CD4-positive, CD25-positive, alpha-beta regulatory T cell (primary cell): ENCODE data around the gene ZSWIM5. TPM values are rescaled to one million over a fixed set of nuclear protein-coding genes. Genes with fewer than 3 reads are reported as not detected.

Experiments
- ATAC-seq, 2 donors: fragments of 150-1000 bp; cut with Tn5 transposase; one replicate each; pipeline ENCODE4 v1.10.0; 2021; ENCODE audit warnings: low read depth in 2 of 2, moderate number of reproducible peaks in 2 of 2, moderate library complexity in 1 of 2
- DNase-seq, 3 donors: peaks; one replicate each; pipeline versions ENCODE4 v3.0.0 to v3.0.0-alpha.2; 2012 to 2022; ENCODE audit warnings: mixed read lengths in 1 of 3
- H3K27ac ChIP-seq: one replicate; pipeline ENCODE4 v1.7.0; 2013; ENCODE audit warnings: mild to moderate bottlenecking, low read length; ENCODE audit not compliant: insufficient read depth, poor library complexity, severe bottlenecking
- H3K27me3 ChIP-seq: one replicate; pipeline ENCODE4 v1.7.0; 2013; ENCODE audit warnings: low read length; ENCODE audit not compliant: control insufficient read depth, insufficient read depth
- H3K36me3 ChIP-seq: one replicate; pipeline ENCODE4 v1.7.0; 2013; ENCODE audit warnings: mild to moderate bottlenecking, low read length, moderate library complexity; ENCODE audit not compliant: control insufficient read depth, insufficient read depth
- H3K4me1 ChIP-seq: 2 replicates; pipeline ENCODE4 v1.7.0; 2013; ENCODE audit warnings: mild to moderate bottlenecking, low read length; ENCODE audit not compliant: insufficient read depth, control insufficient read depth, poor library complexity, severe bottlenecking
- H3K4me3 ChIP-seq: one replicate; pipeline ENCODE4 v1.7.0; 2013; ENCODE audit warnings: low read depth, mild to moderate bottlenecking, low read length, moderate library complexity
- H3K9me3 ChIP-seq, 2 experiments: 1 replicate in 1 of 2; 2 replicates in 1 of 2; pipeline ENCODE4 v1.7.0; 2013; ENCODE audit warnings: low read length in 2 of 2, mild to moderate bottlenecking in 1 of 2, moderate library complexity in 1 of 2; ENCODE audit not compliant: control insufficient read depth in 2 of 2
- H3K27ac Mint-ChIP-seq, 3 donors: one replicate each; pipeline ENCODE4 v1.8.0; 2020 to 2022; ENCODE audit warnings: mild to moderate bottlenecking in 3 of 3, mixed read lengths in 3 of 3, moderate library complexity in 2 of 3
- H3K27me3 Mint-ChIP-seq: one replicate; pipeline ENCODE4 v1.8.0; 2022; ENCODE audit warnings: mild to moderate bottlenecking, mixed read lengths
- H3K36me3 Mint-ChIP-seq: one replicate; pipeline ENCODE4 v1.8.0; 2020; ENCODE audit warnings: mixed read lengths
- H3K4me1 Mint-ChIP-seq, 4 donors: one replicate each; pipeline ENCODE4 v1.8.0; 2020 to 2022; ENCODE audit warnings: mixed read lengths in 4 of 4, mild to moderate bottlenecking in 1 of 4
- H3K4me3 Mint-ChIP-seq, 4 donors: one replicate each; pipeline ENCODE4 v1.8.0; 2020 to 2022; ENCODE audit warnings: mild to moderate bottlenecking in 4 of 4, mixed read lengths in 4 of 4, moderate library complexity in 3 of 4
- H3K9me3 Mint-ChIP-seq, 7 donors: one replicate each; pipeline ENCODE4 v1.8.0; 2020 to 2022; ENCODE audit warnings: mixed read lengths in 7 of 7, mild to moderate bottlenecking in 3 of 7, moderate library complexity in 2 of 7
- polyA plus RNA-seq, 4 donors: library from polyadenylated mRNA; unstranded; fragments of 300-500 nt; fragmentation: Illumina TruSeq; gene quantifications; one replicate each; pipeline ENCODE4 v1.2.3, GENCODE V29; 2021
- total RNA-seq: library from RNA; stranded (reverse); gene quantifications from one replicate; pipeline ENCODE4 v1.2.3, GENCODE V29; 2022

ZSWIM5 gene
- total and polyA plus RNA-seq, 5 donors from 2014 or later, result 0.09 to 0.23 (median 0.10) TPM; not detected in 1

- ATAC-seq (no peak), DNase-seq (no peak)
- H3K27me3 ChIP-seq, result no peaks in the 10 kb centered on the region
- H3K36me3 ChIP-seq, result no peaks in the 10 kb centered on the region
- H3K27me3 Mint-ChIP-seq, result peaks cover 13% of the 10 kb centered on the region
- peaks cover 0 to 2% (median 0%) of the 10 kb centered on the region in 4 donors for H3K4me1 Mint-ChIP-seq
- H3K36me3 Mint-ChIP-seq, result no peaks in the 10 kb centered on the region
- no peaks in the 10 kb centered on the region for H3K9me3 ChIP-seq
- H3K27ac ChIP-seq, result no peak overlapping the region
- H3K27ac Mint-ChIP-seq, result no peak overlapping the region
- H3K4me3 Mint-ChIP-seq, result no peak overlapping the region
- H3K4me3 ChIP-seq, result no peak overlapping the region
- H3K9me3 Mint-ChIP-seq, result no peaks in the 10 kb centered on the region
- H3K4me1 ChIP-seq, result no peaks in the 10 kb centered on the region
Observed at GRCh38 chr1:45038240-45038639, 168.2 kb downstream of the ZSWIM5 start.

DNA sequence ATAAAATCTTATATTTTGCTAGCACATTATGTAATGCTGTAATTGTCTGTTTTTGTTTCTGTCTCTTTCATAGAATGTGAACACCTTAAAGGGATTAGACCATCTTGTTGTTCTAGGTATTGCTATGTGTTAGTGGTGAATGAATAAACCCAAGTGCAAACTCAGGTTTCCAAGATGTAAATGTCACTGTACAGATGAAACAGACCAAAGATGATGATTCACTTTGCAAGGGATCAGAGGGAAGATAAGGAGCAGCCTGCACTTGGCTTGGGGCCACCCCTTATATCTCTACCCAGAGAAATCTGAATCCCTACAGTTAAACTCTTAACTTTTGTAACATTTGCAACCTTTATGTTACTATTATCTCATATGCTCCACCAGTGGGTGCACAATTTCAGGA lies 168.9 kb downstream of the ZSWIM5 start:
- Histone ChIP-seq H3K9me3 (no peaks in the 10 kb centered on the region), H3K4me3 (no peak overlapping the region), H3K36me3 (no peaks in the 10 kb centered on the region), H3K27ac (no peak overlapping the region), H3K27me3 (no peaks in the 10 kb centered on the region), H3K4me1 (no peaks in the 10 kb centered on the region)
- no peak for ATAC-seq
- H3K36me3 Mint-ChIP-seq, result no peaks in the 10 kb centered on the region
- H3K27ac Mint-ChIP-seq, result no peak overlapping the region
- H3K4me3 Mint-ChIP-seq, result no peak overlapping the region
- no peak for DNase-seq
- H3K4me1 Mint-ChIP-seq, result peaks cover 0 to 2% (median 0%) of the 10 kb centered on the region in 4 donors
- peaks cover 9% of the 10 kb centered on the region for H3K27me3 Mint-ChIP-seq
- H3K9me3 Mint-ChIP-seq, result no peaks in the 10 kb centered on the region

DNA sequence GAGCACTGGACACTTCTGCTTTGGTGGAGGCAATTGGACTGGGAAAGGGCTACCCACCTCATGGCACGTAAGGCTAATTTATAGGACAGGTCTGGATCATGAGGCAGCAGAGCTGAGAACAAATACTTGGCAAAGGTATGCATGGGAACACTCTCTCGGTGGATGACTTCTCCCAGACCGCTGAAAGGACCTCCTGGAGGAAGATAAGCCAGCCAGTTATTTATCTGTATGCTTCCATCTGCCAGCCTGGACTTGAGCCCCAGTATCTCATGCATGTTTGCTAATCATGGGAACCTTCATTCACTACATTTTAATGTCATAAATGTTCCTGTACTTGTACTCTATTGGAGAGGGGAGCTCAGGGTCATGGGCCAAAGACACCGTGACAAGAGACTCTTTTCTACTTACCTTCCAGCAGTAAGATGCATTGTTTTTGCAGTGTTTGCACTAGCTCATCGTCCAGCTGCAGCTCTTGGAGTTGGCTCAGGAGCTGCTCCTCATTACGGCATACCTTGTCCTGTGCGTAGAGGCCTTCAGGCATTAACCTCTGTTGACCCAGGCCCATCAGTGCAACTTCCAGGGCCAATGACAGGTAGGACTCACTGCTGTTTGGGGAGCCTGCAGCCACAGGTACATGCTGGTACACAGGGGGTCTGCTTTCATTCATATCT lies 170.6 kb downstream of the ZSWIM5 start:
- Mint-ChIP-seq H3K36me3 (no peaks in the 10 kb centered on the region), H3K4me3 (no peak overlapping the region), H3K9me3 (no peaks in the 10 kb centered on the region), H3K27me3 (peaks cover 8% of the 10 kb centered on the region), H3K27ac (no peak overlapping the region), H3K4me1 (peaks cover 0 to 2% (median 0%) of the 10 kb centered on the region in 4 donors)
- Histone ChIP-seq H3K36me3 (no peaks in the 10 kb centered on the region), H3K27ac (no peak overlapping the region), H3K4me1 (no peaks in the 10 kb centered on the region), H3K27me3 (no peaks in the 10 kb centered on the region), H3K9me3 (no peaks in the 10 kb centered on the region), H3K4me3 (no peak overlapping the region)
- ATAC-seq, result no peak
- DNase-seq, result no peak

DNA sequence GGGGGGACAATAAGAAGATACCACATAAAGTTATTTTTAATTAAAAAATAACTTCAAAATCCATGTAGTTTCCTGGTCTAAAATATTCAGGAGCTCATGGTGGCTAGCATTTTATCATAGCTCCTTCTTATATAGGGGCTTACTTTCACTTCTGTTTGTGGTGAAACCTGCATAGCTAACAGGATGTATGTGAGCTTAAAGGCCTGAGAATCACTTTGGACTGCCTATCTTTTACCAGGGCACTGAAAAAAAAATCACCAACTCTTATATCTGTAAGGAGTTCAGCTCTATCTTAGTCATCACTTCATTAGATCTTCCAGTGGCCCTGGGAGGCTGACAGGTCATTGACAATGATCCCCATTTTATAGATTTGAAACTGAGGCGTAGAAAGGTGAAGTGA lies 173.0 kb downstream of the ZSWIM5 start:
- Mint-ChIP-seq H3K4me3 (no peak overlapping the region), H3K36me3 (no peaks in the 10 kb centered on the region), H3K9me3 (no peaks in the 10 kb centered on the region), H3K4me1 (peaks cover 0 to 2% (median 0%) of the 10 kb centered on the region in 4 donors), H3K27ac (peak overlapping the region in 1 of 3 donors; percentile 20), H3K27me3 (peaks cover 17% of the 10 kb centered on the region)
- H3K4me1 ChIP-seq, result no peaks in the 10 kb centered on the region
- no peaks in the 10 kb centered on the region for H3K9me3 ChIP-seq
- ATAC-seq (peak in 1 of 2 donors; percentile 42), DNase-seq (peak in 1 of 3 donors; percentile 42)
- H3K4me3 ChIP-seq, result no peak overlapping the region
- H3K27ac ChIP-seq, result no peak overlapping the region
- no peaks in the 10 kb centered on the region for H3K36me3 ChIP-seq
- H3K27me3 ChIP-seq, result no peaks in the 10 kb centered on the region

DNA sequence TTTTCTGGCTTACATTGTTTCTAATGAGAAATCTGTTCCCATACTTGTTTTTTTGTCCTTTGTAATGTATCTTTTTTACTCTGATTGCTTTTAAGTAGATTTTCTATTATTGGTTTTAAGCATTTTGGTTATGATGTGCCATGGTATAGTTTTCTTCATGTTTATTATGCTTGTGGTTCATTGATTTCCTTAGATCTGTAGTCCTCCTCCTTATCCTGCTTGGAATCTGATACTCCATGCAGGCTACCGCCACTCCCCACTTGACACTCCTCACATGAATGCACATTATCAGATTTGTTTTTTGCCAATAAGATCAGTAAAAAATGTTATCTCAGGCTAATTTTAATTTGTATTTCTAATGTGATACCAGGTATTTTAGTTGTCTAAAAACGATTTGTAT lies 173.6 kb downstream of the ZSWIM5 start:
- no peaks in the 10 kb centered on the region for H3K4me1 ChIP-seq
- H3K27me3 Mint-ChIP-seq, result peaks cover 18% of the 10 kb centered on the region
- H3K4me3 Mint-ChIP-seq, result no peak overlapping the region
- no peak for DNase-seq
- no peak overlapping the region for H3K27ac Mint-ChIP-seq
- no peak overlapping the region for H3K4me3 ChIP-seq
- H3K4me1 Mint-ChIP-seq, result peaks cover 0 to 2% (median 0%) of the 10 kb centered on the region in 4 donors
- no peaks in the 10 kb centered on the region for H3K36me3 ChIP-seq
- H3K9me3 ChIP-seq, result no peaks in the 10 kb centered on the region
- no peak for ATAC-seq
- no peaks in the 10 kb centered on the region for H3K9me3 Mint-ChIP-seq
- H3K36me3 Mint-ChIP-seq, result no peaks in the 10 kb centered on the region
- H3K27ac ChIP-seq, result no peak overlapping the region
- H3K27me3 ChIP-seq, result no peaks in the 10 kb centered on the region

DNA sequence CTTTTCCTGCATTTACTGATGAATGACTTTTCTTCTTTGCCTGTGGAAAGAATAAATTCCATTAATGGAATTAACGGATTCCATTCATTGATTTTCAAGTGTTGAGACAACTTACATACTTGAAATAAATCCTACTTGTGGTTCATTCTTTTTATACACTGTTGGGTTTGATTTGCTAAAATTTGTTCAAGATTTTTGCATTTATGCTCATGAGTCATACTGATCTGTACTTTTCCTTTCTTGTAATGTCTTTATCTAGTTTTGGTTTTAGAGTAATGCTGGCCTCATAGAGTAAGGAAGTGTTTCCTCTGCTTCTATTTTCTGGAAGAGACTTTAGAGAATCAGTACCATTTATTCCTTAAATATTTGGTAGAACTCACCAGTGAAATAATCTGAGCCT lies 180.0 kb downstream of the ZSWIM5 start:
- Mint-ChIP-seq H3K36me3 (no peaks in the 10 kb centered on the region), H3K4me1 (peaks cover 0 to 9% (median 4%) of the 10 kb centered on the region in 4 donors), H3K9me3 (peaks cover 0 to 2% (median 0%) of the 10 kb centered on the region in 7 donors), H3K27me3 (peaks cover 26% of the 10 kb centered on the region), H3K27ac (no peak overlapping the region), H3K4me3 (no peak overlapping the region)
- H3K27me3 ChIP-seq, result no peaks in the 10 kb centered on the region
- H3K27ac ChIP-seq, result no peak overlapping the region
- H3K4me1 ChIP-seq, result no peaks in the 10 kb centered on the region
- no peaks in the 10 kb centered on the region for H3K9me3 ChIP-seq
- DNase-seq (peak in 1 of 3 donors; percentile 28), ATAC-seq (no peak)
- no peak overlapping the region for H3K4me3 ChIP-seq
- no peaks in the 10 kb centered on the region for H3K36me3 ChIP-seq

GRCh38 chr1:45023663-45024062 lies 182.7 kb downstream of the ZSWIM5 start:
- no peak overlapping the region for H3K4me3 ChIP-seq
- no peak overlapping the region for H3K27ac Mint-ChIP-seq
- H3K36me3 ChIP-seq, result no peaks in the 10 kb centered on the region
- peaks cover 21% of the 10 kb centered on the region for H3K27me3 Mint-ChIP-seq
- H3K9me3 ChIP-seq, result no peaks in the 10 kb centered on the region
- H3K27ac ChIP-seq, result no peak overlapping the region
- DNase-seq (no peak), ATAC-seq (no peak)
- H3K4me1 ChIP-seq, result no peaks in the 10 kb centered on the region
- H3K4me1 Mint-ChIP-seq, result peaks cover 0 to 9% (median 5%) of the 10 kb centered on the region in 4 donors
- no peaks in the 10 kb centered on the region for H3K27me3 ChIP-seq
- peaks cover 0 to 2% (median 0%) of the 10 kb centered on the region in 7 donors for H3K9me3 Mint-ChIP-seq
- H3K36me3 Mint-ChIP-seq, result no peaks in the 10 kb centered on the region
- no peak overlapping the region for H3K4me3 Mint-ChIP-seq
